Measurements from ENCODE around the gene ACP7.

GRCh38 chr19:39132344-39132969, 48.3 kb downstream of the ACP7 start:
- TF ChIP-seq HNRNPUL1 (IDR thresholded peaks at IDR 0.05; ENCODE audit: low read length) (no peak), CREB1 (IDR thresholded peaks at IDR 0.05) (no peak), CREB1 (CRISPR knock-in tag; IDR thresholded peaks at IDR 0.05) (no peak), HDAC2 (IDR thresholded peaks at IDR 0.05) (no peak), JUND (IDR thresholded peaks at IDR 0.05; ENCODE audit: borderline replicate concordance, low read depth, low read length) (no peak), JUND (tag; IDR thresholded peaks at IDR 0.05; ENCODE audit: borderline replicate concordance, low read depth, low read length) (no peak), ARNT (IDR thresholded peaks at IDR 0.05) (no peak), ATF6 (CRISPR knock-in tag; IDR thresholded peaks at IDR 0.05) (no peak), KAT7 (CRISPR knock-in tag; IDR thresholded peaks at IDR 0.05; ENCODE audit: borderline replicate concordance) (no peak), ESRRA (IDR thresholded peaks at IDR 0.05; ENCODE audit: borderline replicate concordance, low read depth) (no peak), CTCF (IDR thresholded peaks at IDR 0.05 in 2 of 3, conservative IDR thresholded peaks at IDR 0.05 in 1 of 3; ENCODE audit: insufficient read depth in 2 of 3, low read depth in 1 of 3, low read length in 3 of 3) (no peak), ELF1 (tag; IDR thresholded peaks at IDR 0.05) (no peak), ZBTB11 (CRISPR knock-in tag; IDR thresholded peaks at IDR 0.05) (no peak), POLR2A (conservative IDR thresholded peaks at IDR 0.05) (no peak), CBX5 (IDR thresholded peaks at IDR 0.05; ENCODE audit: borderline replicate concordance, low read depth) (no peak)
- TF ChIP-seq, protein P1, sequence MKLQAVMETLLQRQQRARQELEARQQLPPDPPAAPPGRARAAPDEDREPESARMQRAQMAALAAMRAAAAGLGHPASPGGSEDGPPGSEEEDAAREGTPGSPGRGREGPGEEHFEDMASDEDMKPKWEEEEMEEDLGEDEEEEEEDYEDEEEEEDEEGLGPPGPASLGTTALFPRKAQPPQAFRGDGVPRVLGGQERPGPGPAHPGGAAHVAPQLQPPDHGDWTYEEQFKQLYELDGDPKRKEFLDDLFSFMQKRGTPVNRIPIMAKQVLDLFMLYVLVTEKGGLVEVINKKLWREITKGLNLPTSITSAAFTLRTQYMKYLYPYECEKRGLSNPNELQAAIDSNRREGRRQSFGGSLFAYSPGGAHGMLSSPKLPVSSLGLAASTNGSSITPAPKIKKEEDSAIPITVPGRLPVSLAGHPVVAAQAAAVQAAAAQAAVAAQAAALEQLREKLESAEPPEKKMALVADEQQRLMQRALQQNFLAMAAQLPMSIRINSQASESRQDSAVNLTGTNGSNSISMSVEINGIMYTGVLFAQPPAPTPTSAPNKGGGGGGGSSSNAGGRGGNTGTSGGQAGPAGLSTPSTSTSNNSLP (IDR thresholded peaks at IDR 0.05; ENCODE audit: borderline replicate concordance, low read depth, low read length), result no peak

Measured in K562 (cell line).